HG02623 (cell line): Measurements from ENCODE around the gene MS4A2.
"Not testable (repeated sequence)": the region's sequence is repeated elsewhere in the genome, so short reads cannot be mapped to it uniquely, and the experiment has no call there.

ENCODE experiments used
- ATAC-seq: cut with Tn5 transposase; IDR thresholded peaks from one replicate; pipeline ENCODE4 v1.9.1; 2021; ENCODE audit warnings: moderate library complexity; ENCODE audit not compliant: unreplicated experiment

The MS4A2 gene

DNA sequence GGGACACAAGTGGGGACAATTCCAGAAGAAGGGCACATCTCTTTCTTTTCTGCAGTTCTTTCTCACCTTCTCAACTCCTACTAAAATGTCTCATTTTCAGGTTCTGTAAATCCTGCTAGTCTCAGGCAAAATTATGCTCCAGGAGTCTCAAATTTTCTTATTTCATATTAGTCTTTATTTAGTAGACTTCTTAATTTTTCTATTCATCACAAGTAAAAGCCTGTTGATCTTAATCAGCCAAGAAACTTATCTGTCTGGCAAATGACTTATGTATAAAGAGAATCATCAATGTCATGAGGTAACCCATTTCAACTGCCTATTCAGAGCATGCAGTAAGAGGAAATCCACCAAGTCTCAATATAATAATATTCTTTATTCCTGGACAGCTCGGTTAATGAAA is at the start of gene MS4A2:
Gene MS4A2, plus strand, starts transcription at position 301 of the 400 bp plus-strand sequence. CDS start 102 bp downstream, outside the sequence.
- ATAC-seq = no peak

- no peak for ATAC-seq
These were observed 48.4 kb upstream of the MS4A2 start, which contains the start of gene OOSP2 for GRCh38 chr11:60040109-60040508. OOSP2 (plus strand) TSS chr11:60040409; CDS start chr11:60040460, 51 bp downstream.

DNA sequence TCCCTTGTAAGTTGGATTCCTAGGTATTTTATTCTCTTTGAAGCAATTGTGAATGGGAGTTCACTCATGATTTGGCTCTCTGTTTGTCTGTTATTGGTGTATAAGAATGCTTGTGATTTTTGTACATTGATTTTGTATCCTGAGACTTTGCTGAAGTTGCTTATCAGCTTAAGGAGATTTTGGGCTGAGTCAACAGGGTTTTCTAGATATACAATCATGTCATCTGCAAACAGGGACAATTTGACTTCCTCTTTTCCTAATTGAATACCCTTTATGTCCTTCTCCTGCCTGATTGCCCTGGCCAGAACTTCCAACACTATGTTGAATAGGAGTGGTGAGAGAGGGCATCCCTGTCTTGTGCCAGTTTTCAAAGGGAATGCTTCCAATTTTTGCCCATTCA is 38.0 kb upstream of the MS4A2 start:
- ATAC-seq = not testable (repeated sequence)

DNA sequence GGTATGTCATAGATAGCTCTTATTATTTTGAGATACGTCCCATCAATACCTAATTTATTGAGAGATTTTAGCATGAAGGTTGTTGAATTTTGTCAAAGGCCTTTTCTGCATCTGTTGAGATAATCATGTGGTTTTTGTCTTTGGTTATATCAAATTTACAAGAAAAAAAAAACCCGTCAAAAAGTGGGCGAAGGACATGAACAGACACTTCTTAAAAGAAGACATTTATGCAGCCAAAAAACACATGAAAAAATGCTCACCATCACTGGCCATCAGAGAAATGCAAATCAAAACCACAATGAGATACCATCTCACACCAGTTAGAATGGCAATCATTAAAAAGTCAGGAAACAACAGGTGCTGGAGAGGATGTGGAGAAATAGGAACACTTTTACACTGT is 37.6 kb upstream of the MS4A2 start:
- ATAC-seq = not testable (repeated sequence)

GRCh38 chr11:60056349-60056969 is 32.0 kb upstream of the MS4A2 start, which contains the start of gene MS4A3:
MS4A3 (plus strand) TSS chr11:60056665; CDS start chr11:60061161, 4,496 bp downstream.
- ATAC-seq = no peak

GRCh38 chr11:60059052-60059451 is 29.4 kb upstream of the MS4A2 start:
- ATAC-seq = no peak

DNA sequence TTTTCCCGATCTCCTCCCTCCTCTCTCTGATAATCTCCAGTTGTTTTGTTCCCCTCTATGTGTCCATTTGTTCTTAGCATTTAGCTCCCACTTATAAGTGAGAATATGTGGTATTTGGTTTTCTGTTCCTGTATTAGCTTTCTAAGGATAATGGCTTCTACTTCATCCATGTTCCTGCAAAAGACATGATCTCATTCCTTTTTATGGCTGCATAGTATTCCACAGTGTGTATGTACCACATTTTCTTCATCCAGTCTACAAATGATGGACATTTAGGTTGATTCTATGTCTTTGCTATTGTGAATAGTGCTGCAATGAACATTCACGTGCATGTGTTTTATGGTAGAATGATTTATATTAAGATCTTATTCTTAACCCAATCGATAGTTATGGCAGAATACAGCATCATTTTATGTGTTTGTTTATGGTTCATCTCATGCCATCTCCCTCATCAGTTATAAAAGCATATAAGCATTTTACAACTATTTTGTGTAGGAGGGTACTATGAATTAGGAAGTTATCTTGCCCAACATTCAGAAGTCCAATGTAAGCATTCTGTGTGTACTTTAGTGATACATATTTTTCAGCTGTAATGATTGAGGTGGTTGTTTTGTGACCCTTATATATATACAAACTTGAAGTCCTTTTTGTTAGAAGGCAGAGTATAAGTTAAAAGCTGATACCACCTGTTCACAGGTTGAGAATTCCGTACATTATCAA is 28.8 kb upstream of the MS4A2 start:
- no peak for ATAC-seq

GRCh38 chr11:60064111-60064510 is 24.4 kb upstream of the MS4A2 start:
- ATAC-seq = no peak

DNA sequence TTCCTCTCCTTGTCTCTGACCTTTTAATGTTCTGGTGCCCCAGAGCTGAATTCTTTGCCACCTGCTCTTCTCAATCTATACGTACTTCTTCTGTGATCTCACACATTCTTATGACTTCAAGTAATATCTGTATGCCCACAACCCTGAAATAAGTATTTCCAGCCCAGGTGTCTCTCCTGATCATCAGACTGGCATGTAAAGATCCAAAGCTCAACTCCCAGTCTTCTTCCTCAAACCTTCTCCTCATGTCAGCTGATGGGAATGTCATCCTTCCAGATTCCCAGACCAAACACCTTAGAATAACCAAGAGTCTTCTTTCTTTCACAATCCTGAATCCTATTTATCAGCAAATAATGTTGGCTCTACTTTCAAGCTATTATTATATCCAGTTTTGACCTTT is 22.7 kb upstream of the MS4A2 start:
- ATAC-seq = no peak

DNA sequence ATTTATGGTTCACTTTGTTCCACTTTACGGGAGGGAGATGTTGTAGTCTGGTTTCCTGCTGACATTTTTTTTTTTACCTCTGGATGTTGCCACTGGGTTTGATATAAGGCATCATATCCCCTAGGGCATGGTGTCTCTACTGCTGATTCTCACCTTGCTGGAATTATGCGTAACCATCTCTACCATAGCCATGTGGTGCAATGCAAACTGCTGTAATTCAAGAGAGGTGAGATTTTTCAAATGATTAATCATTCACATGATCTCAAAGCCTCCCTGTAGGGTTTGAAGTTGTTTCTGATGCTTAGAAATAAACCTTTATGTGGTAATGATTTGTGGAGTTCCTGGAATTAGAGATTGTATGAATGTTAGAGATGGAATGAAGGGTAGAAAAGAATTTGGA is 19.0 kb upstream of the MS4A2 start:
- no peak for ATAC-seq

- not testable (repeated sequence) for ATAC-seq
These were observed 16.8 kb upstream of the MS4A2 start for GRCh38 chr11:60071644-60072043.

GRCh38 chr11:60077216-60077817 is 11.1 kb upstream of the MS4A2 start:
- no peak for ATAC-seq

DNA sequence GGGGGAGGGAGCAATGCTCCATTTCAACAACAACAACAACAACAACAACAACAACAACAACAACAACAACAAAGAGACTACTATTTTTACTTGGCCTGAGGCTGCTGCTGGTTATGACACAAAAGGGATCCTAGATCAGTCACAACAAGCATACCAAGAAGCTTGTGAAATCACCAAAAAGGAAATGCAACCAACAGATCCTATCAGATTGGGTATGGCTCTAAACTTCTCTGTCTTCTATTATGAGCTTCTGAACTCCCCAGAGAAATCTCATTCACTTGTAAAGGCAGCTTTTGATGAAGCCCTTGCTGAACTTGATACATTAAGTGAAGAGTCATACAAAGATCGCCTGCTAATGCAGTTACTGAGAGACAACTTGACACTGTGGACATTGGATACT is 10.5 kb upstream of the MS4A2 start:
- ATAC-seq = no peak

DNA sequence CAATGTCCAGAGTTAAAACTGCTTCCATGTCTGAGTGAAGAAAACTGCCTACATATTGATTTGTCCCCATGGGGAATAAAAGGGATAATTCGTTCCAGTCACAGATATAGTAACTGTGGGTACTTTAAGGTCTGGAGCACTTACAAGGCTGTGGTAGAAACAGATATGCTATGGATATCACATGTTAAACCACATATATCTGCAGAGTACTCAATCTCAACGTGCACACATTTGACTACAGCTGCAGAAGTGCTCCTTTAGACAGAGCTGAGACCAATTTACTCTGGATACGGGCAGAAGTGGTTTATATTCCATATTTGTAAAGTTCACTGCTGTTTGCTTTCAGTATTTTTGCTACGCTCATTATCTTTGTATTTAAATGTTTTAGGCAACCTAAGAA is 9.7 kb upstream of the MS4A2 start:
- no peak for ATAC-seq

DNA sequence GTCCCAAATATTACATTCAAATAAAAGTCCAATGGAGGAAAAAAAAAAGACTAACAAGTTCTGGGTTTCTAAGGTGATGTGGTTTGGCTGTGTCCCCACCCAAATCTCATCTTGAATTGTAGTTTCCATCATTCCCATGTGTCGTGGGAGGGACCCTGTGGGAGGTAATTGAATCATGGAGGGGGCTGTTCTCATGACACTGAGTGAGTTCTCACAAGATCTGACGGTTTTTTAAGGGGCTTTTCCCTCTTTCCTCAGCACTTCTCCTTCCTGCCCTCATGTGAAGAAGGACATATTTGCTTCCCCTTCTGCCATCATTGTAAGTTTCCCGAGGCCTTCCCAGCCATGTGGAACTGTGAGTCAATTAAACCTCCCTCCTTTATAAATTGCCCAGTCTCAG is 7.9 kb upstream of the MS4A2 start:
- no peak for ATAC-seq

- no peak for ATAC-seq
These were observed 3.7 kb upstream of the MS4A2 start for GRCh38 chr11:60084631-60085273.

- ATAC-seq = no peak
These were observed 2.6 kb upstream of the MS4A2 start for GRCh38 chr11:60085909-60086308.

DNA sequence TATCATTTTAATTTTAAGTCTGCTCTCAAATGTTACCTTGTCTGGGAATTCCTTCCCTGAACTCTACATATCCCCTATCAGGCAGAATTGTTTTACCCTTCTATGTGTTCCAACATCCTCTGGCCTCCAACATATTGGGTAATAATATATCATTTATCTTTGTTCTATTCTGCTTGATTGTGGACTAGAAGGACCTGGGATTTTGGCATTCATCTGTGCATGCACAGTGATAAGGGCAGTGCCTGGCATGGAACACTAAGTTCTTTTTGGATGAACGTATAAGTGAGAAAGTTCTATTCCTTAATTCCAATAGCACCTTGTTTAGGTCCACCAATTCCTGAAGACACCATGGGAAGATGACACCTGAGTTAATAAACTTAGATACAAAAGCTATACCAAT is 1.2 kb upstream of the MS4A2 start:
- ATAC-seq = no peak

- no peak for ATAC-seq
These were observed 7.1 kb downstream of the MS4A2 start for GRCh38 chr11:60095477-60096120.

GRCh38 chr11:60097189-60097588 is 8.7 kb downstream of the MS4A2 start:
- ATAC-seq = no peak

DNA sequence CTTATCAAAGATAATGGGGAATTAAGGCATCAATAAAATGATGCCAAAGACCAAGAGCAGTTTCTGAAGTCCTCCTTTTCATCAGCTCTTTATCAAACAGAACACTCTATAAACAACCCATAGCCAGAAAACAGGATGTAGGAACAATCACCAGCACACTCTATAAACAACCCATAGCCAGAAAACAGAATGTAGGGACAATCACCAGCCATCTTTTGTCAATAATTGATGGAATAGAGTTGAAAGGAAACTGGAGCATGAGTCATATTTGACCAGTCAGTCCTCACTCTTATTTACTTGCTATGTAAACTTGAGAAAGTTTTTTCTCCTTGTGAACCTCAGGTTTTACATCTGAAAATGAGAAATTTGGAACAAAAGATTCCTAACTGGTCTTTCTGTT is 10.0 kb downstream of the MS4A2 start:
- no peak for ATAC-seq
